ENCODE results near the gene HAO2.

DNA sequence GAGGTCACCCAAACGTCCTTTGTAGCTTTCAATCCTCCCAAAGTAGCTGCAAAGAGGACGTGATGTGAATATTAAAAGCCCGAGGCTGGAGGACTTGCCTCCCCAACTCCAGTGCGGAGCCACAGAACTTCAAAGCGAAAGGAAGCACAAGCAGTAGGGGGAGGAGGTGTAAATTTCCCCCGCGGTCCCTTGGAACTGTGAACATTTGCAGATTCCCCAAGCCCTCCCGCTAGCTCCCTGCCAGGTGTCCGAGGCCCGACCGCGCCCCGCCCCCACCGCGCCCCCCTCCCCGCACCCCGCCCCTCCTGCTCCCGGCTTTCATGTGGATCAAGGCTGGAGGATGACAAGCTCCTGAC lies 41.5 kb upstream of the HAO2 start:
- TF ChIP-seq, protein P1, sequence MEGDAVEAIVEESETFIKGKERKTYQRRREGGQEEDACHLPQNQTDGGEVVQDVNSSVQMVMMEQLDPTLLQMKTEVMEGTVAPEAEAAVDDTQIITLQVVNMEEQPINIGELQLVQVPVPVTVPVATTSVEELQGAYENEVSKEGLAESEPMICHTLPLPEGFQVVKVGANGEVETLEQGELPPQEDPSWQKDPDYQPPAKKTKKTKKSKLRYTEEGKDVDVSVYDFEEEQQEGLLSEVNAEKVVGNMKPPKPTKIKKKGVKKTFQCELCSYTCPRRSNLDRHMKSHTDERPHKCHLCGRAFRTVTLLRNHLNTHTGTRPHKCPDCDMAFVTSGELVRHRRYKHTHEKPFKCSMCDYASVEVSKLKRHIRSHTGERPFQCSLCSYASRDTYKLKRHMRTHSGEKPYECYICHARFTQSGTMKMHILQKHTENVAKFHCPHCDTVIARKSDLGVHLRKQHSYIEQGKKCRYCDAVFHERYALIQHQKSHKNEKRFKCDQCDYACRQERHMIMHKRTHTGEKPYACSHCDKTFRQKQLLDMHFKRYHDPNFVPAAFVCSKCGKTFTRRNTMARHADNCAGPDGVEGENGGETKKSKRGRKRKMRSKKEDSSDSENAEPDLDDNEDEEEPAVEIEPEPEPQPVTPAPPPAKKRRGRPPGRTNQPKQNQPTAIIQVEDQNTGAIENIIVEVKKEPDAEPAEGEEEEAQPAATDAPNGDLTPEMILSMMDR (IDR thresholded peaks at IDR 0.05; ENCODE audit: low read depth, low read length), result no peak
- no peak for TF ChIP-seq MYC (IDR thresholded peaks at IDR 0.05; ENCODE audit: low read depth, low read length)
